Neuronal stem cell (in vitro differentiated cells): ENCODE measurements around the gene XYLT1.

Experiments used
- DNase-seq: peaks from one replicate; pipeline ENCODE4 v3.0.0-alpha.2; 2013; ENCODE audit warnings: low spot score
- H2AFZ ChIP-seq: one replicate; pipeline ENCODE4 v1.6.1; 2013; ENCODE audit warnings: mild to moderate bottlenecking, low read length, inconsistent platforms
- H2AK5ac ChIP-seq: 2 replicates; pipeline ENCODE4 v1.6.1; 2013; ENCODE audit warnings: low read depth, mild to moderate bottlenecking, inconsistent platforms, low read length, moderate library complexity, mixed read lengths
- H2BK120ac ChIP-seq: 2 replicates; pipeline ENCODE4 v1.6.1; 2013; ENCODE audit warnings: low read depth, mild to moderate bottlenecking, inconsistent platforms, low read length, moderate library complexity, mixed read lengths
- H2BK12ac ChIP-seq: one replicate; pipeline ENCODE4 v1.6.1; 2013; ENCODE audit warnings: low read length, inconsistent platforms
- H2BK15ac ChIP-seq: 2 replicates; pipeline ENCODE4 v1.6.1; 2013; ENCODE audit warnings: mild to moderate bottlenecking, low read length, inconsistent platforms, mixed read lengths
- H2BK5ac ChIP-seq: one replicate; pipeline ENCODE4 v1.6.1; 2013; ENCODE audit warnings: inconsistent platforms, mild to moderate bottlenecking, low read length, moderate library complexity
- H3K14ac ChIP-seq: one replicate; pipeline ENCODE4 v1.6.1; 2013; ENCODE audit warnings: low read length, inconsistent platforms
- H3K18ac ChIP-seq: 2 replicates; pipeline ENCODE4 v1.6.1; 2013; ENCODE audit warnings: low read length, inconsistent platforms
- H3K23ac ChIP-seq: 2 replicates; pipeline ENCODE4 v1.6.1; 2013; ENCODE audit warnings: low read depth, mild to moderate bottlenecking, mixed read lengths, low read length, inconsistent platforms; ENCODE audit not compliant: poor library complexity
- H3K27ac ChIP-seq: replicated peaks from 3 replicates; pipeline ENCODE4 v1.5.1; 2013; ENCODE audit warnings: low read length, inconsistent platforms
- H3K27me3 ChIP-seq, 3 experiments: 2 replicates each; pipeline ENCODE4 v1.6.1; 2013; ENCODE audit warnings: low read length in 3 of 3, mild to moderate bottlenecking in 2 of 3, inconsistent platforms in 1 of 3, low read depth in 1 of 3, mixed read lengths in 1 of 3, moderate library complexity in 1 of 3; ENCODE audit not compliant: control insufficient read depth in 3 of 3, insufficient read depth in 3 of 3
- H3K36me3 ChIP-seq, 2 donors: replicated peaks in 1 of 2; 2 replicates each; pipeline ENCODE4 v1.6.1; 2013; ENCODE audit warnings: low read length in 2 of 2; ENCODE audit not compliant: control insufficient read depth in 2 of 2, insufficient read depth in 2 of 2
- H3K4ac ChIP-seq: 2 replicates; pipeline ENCODE4 v1.6.1; 2013; ENCODE audit warnings: inconsistent platforms, mild to moderate bottlenecking, low read length, moderate library complexity
- H3K4me1 ChIP-seq, 2 donors: 1 replicate in 1 of 2; 2 replicates in 1 of 2; pipeline ENCODE4 v1.6.1; 2013; ENCODE audit warnings: low read length in 2 of 2, low read depth in 1 of 2; ENCODE audit not compliant: control insufficient read depth in 2 of 2, insufficient read depth in 1 of 2
- H3K4me2 ChIP-seq: one replicate; pipeline ENCODE4 v1.6.1; 2013; ENCODE audit warnings: mild to moderate bottlenecking, low read length, inconsistent platforms; ENCODE audit not compliant: insufficient read depth, poor library complexity, severe bottlenecking
- H3K4me3 ChIP-seq, 2 donors: 2 replicates each; pipeline ENCODE4 v1.5.1; 2013; ENCODE audit warnings: low read length in 2 of 2, mild to moderate bottlenecking in 2 of 2, inconsistent platforms in 1 of 2, moderate library complexity in 1 of 2
- H3K79me1 ChIP-seq: one replicate; pipeline ENCODE4 v1.6.1; 2013; ENCODE audit warnings: low read depth, mild to moderate bottlenecking, inconsistent platforms, low read length, moderate library complexity
- H3K9ac ChIP-seq: one replicate; pipeline ENCODE4 v1.6.1; 2013; ENCODE audit warnings: mild to moderate bottlenecking, low read depth, low read length, inconsistent platforms; ENCODE audit not compliant: poor library complexity
- H3K9me3 ChIP-seq, 2 donors: replicated peaks in 1 of 2; 2 replicates each; pipeline versions ENCODE3 to v1.6.1; 2013; ENCODE audit warnings: low read length in 2 of 2, mild to moderate bottlenecking in 2 of 2, inconsistent platforms in 1 of 2, low read depth in 1 of 2, mixed read lengths in 1 of 2, moderate library complexity in 1 of 2; ENCODE audit not compliant: control insufficient read depth in 2 of 2, insufficient read depth in 1 of 2
- H4K8ac ChIP-seq: one replicate; pipeline ENCODE4 v1.6.1; 2013; ENCODE audit warnings: low read depth, mild to moderate bottlenecking, inconsistent platforms, low read length, moderate library complexity
- H4K91ac ChIP-seq: one replicate; pipeline ENCODE4 v1.6.1; 2013; ENCODE audit warnings: low read length, low read depth, mild to moderate bottlenecking, inconsistent platforms; ENCODE audit not compliant: poor library complexity
- WGBS, 2 donors: extraction: QIAGEN DNeasy Blood & Tissue Kit; methylation state at CpG; one replicate each; pipeline ENCODE4 v1.1.7; 2013; ENCODE audit warnings: missing lambda C conversion rate in 2 of 2, mixed read lengths in 1 of 2; ENCODE audit not compliant: insufficient read length in 2 of 2, insufficient replicate concordance in 1 of 2; ENCODE audit errors: extremely low coverage in 2 of 2; 5-methylcytosine and 5-hydroxymethylcytosine counted together

Gene XYLT1

DNA sequence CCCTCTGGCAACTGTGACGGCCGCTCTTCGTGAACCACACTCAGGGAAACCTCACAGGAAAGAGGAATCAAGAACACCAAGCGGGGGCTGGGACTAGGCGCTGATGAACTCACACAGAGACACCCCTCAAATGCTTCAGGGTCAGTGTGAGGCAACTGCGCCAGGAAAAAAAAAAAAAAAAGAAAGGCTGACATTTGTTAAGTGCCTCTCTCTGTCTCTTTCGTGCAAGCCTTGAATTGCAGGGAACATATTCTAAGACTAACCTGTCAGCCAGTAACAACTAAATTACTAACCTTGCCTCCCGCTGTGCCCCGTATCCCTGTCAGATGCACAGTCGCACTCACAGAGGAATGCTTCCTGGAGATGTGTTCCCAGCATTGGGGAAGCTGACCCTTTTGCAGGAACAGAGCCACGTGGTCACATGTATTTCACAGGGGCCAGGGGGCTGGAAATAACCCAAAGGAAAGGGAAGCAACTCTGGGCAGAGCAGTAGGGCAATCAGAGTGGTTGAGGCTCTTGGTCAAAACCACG is 247.8 kb downstream of the XYLT1 start:
- H2BK5ac ChIP-seq = no peak overlapping the region
- H3K4me1 ChIP-seq = peaks cover 7 to 13% of the 10 kb centered on the region in 2 donors
- no peak for DNase-seq
- H2BK120ac ChIP-seq = no peak overlapping the region
- H3K4me2 ChIP-seq = no peak overlapping the region
- WGBS, 2 donors = no CpG with 5 or more reads among the region's 12 CpGs
- H3K79me1 ChIP-seq = no peaks in the 10 kb centered on the region
- no peak overlapping the region for H2BK12ac ChIP-seq
- H3K27me3 ChIP-seq = no peaks in the 10 kb centered on the region
- H2BK15ac ChIP-seq = no peak overlapping the region
- no peaks in the 10 kb centered on the region for H3K9me3 ChIP-seq
- H4K8ac ChIP-seq = no peak overlapping the region
- H3K9ac ChIP-seq = no peak overlapping the region
- H2AFZ ChIP-seq = no peak overlapping the region
- H3K23ac ChIP-seq = no peak overlapping the region
- H3K4me3 ChIP-seq = no peak overlapping the region
- H4K91ac ChIP-seq = no peak overlapping the region
- no peak overlapping the region for H3K18ac ChIP-seq
- H3K27ac ChIP-seq = no peak overlapping the region
- H2AK5ac ChIP-seq = no peak overlapping the region
- H3K36me3 ChIP-seq = no peaks in the 10 kb centered on the region
- no peak overlapping the region for H3K14ac ChIP-seq
- H3K4ac ChIP-seq = no peak overlapping the region

DNA sequence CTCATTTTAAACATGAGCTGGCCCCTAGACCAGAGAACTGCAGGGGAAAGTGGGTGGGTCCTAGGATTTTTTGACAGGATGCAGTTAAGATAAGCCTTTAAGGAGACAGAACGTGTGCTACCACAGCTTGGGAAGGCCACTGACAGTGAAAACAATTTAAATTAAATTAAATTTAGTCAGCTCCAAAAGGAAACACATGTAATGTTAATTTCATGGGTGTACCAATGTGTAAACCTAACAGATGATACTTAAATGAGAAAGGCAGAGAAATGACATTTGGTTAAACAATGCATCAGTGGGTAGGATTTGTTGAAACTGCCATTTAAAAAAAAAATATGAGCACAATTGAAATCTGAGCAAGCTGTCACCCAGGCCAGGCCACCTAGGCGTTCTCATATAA is 250.8 kb downstream of the XYLT1 start:
- Histone ChIP-seq H3K4ac (no peak overlapping the region), H3K27me3 (no peaks in the 10 kb centered on the region), H2BK5ac (no peak overlapping the region), H4K8ac (no peak overlapping the region), H3K4me2 (no peak overlapping the region), H3K36me3 (no peaks in the 10 kb centered on the region), H4K91ac (no peak overlapping the region), H3K23ac (no peak overlapping the region), H2BK120ac (no peak overlapping the region), H3K79me1 (no peaks in the 10 kb centered on the region), H3K4me3 (no peak overlapping the region), H2BK12ac (no peak overlapping the region), H2BK15ac (no peak overlapping the region), H3K27ac (no peak overlapping the region), H3K9ac (no peak overlapping the region), H2AK5ac (no peak overlapping the region), H3K14ac (no peak overlapping the region), H3K4me1 (peaks cover 5 to 9% of the 10 kb centered on the region in 2 donors), H3K18ac (no peak overlapping the region), H2AFZ (no peak overlapping the region), H3K9me3 (no peaks in the 10 kb centered on the region)
- WGBS, 2 donors = no CpG with 5 or more reads among the region's 2 CpGs
- DNase-seq = no peak

DNA sequence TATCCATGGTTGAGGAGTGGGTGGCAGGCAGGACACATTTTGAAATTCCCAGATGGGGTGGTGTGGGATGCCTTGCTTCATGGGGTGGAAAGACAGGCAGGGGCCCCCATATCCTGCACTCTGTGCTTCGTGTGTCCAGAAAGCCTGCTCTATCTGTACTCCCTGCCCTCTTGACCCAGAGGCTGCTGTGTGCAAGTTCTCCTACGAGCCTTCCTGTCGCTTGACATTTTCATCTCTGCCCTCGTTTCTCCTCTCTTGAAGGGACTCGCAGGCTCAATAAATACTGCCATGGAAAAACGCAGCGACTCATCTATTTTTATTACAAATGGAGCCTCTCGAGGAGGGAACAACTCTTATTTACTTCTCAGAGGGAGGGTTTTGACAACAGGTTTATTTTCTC is 254.8 kb downstream of the XYLT1 start:
- peaks cover 0 to 5% of the 10 kb centered on the region in 2 donors for H3K4me1 ChIP-seq
- H2AFZ ChIP-seq = no peak overlapping the region
- WGBS, 2 donors = no CpG with 5 or more reads among the region's 8 CpGs
- H3K18ac ChIP-seq = no peak overlapping the region
- no peak for DNase-seq
- H2BK12ac ChIP-seq = no peak overlapping the region
- no peaks in the 10 kb centered on the region for H3K27me3 ChIP-seq
- H2BK120ac ChIP-seq = no peak overlapping the region
- H2BK15ac ChIP-seq = no peak overlapping the region
- H3K9ac ChIP-seq = no peak overlapping the region
- H3K4me2 ChIP-seq = no peak overlapping the region
- no peak overlapping the region for H3K4ac ChIP-seq
- H3K27ac ChIP-seq = no peak overlapping the region
- H3K4me3 ChIP-seq = no peak overlapping the region
- no peak overlapping the region for H3K14ac ChIP-seq
- no peak overlapping the region for H4K91ac ChIP-seq
- H3K79me1 ChIP-seq = no peaks in the 10 kb centered on the region
- no peak overlapping the region for H3K23ac ChIP-seq
- H3K9me3 ChIP-seq = peaks cover 2 to 3% of the 10 kb centered on the region in 2 donors
- H2BK5ac ChIP-seq = no peak overlapping the region
- peak overlapping the region; percentile 83 for H4K8ac ChIP-seq
- H3K36me3 ChIP-seq = no peaks in the 10 kb centered on the region
- no peak overlapping the region for H2AK5ac ChIP-seq

DNA sequence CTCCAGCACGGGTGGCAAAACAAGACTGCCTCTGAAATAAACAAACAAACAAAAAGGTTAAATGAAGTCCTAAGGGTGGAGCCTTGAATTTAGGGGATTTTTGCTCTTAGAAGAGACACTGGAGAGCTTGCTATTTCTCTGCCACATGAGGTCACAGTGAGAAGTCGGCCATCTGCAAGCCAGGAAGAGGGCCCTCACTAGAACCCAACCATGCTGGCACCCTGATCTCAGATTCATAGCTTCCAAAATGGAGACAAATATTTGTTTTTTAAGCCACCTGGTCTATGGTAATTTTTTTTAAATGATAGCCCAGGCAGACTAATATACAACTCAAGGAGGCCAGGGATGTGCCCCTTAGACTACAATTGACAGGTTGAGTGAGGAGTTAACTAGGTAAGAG is 255.5 kb downstream of the XYLT1 start:
- Histone ChIP-seq H3K27me3 (no peaks in the 10 kb centered on the region), H4K8ac (no peak overlapping the region), H2AFZ (no peak overlapping the region), H4K91ac (no peak overlapping the region), H3K36me3 (no peaks in the 10 kb centered on the region), H3K4me3 (no peak overlapping the region), H2BK120ac (no peak overlapping the region), H3K79me1 (no peaks in the 10 kb centered on the region), H2AK5ac (no peak overlapping the region), H2BK5ac (no peak overlapping the region), H3K4ac (no peak overlapping the region), H3K4me1 (peaks cover 0 to 5% of the 10 kb centered on the region in 2 donors), H2BK15ac (no peak overlapping the region), H3K23ac (no peak overlapping the region), H3K18ac (no peak overlapping the region), H3K4me2 (no peak overlapping the region), H3K14ac (no peak overlapping the region), H2BK12ac (no peak overlapping the region), H3K9ac (no peak overlapping the region), H3K9me3 (peaks cover 2 to 3% of the 10 kb centered on the region in 2 donors), H3K27ac (no peak overlapping the region)
- DNase-seq = no peak
- WGBS, 2 donors = no CpG with 5 or more reads among the region's 2 CpGs
